Breast epithelium (tissue), 3 donors: Measurements from ENCODE around the gene TIRAP.

ENCODE experiments used
- POLR2A ChIP-seq: fragments of 450-650 bp; IDR thresholded peaks from one replicate; pipeline ENCODE4 v1.6.1; 2016; ENCODE audit warnings: antibody characterized with exemption, mild to moderate bottlenecking, moderate library complexity
- POLR2AphosphoS5 ChIP-seq, 3 donors: sonication (generic); formaldehyde crosslinking; IDR thresholded peaks; one replicate each; pipeline ENCODE4 v1.6.1; 2017; ENCODE audit warnings: antibody characterized with exemption in 3 of 3
- TF ChIP-seq, protein P1 (sequence below), 3 donors: fragments of 450-650 bp; IDR thresholded peaks; one replicate each; pipeline ENCODE4 v1.5.1; 2016 to 2017; ENCODE audit warnings: antibody characterized with exemption in 3 of 3, mild to moderate bottlenecking in 3 of 3, moderate library complexity in 3 of 3

DNA sequence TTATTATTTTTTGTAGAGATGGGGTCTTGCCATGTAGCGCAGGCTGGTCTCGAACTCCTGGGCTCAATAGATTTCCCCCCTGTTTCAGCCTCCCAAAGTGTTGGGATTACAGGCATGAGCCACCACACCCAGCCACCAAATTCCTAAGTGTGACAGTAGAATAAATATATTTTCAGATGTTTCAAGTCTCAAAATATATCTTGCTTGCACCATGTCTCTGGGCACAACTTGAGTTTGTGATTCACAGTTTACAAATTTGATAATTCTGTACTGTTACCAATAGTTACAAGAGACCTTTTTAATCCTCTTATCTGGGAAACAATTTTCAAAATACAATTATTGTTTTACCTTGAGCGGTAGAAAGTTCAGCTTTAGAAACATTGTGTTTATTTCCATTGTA is 40.1 kb downstream of the TIRAP start:
- TF ChIP-seq, protein P1, sequence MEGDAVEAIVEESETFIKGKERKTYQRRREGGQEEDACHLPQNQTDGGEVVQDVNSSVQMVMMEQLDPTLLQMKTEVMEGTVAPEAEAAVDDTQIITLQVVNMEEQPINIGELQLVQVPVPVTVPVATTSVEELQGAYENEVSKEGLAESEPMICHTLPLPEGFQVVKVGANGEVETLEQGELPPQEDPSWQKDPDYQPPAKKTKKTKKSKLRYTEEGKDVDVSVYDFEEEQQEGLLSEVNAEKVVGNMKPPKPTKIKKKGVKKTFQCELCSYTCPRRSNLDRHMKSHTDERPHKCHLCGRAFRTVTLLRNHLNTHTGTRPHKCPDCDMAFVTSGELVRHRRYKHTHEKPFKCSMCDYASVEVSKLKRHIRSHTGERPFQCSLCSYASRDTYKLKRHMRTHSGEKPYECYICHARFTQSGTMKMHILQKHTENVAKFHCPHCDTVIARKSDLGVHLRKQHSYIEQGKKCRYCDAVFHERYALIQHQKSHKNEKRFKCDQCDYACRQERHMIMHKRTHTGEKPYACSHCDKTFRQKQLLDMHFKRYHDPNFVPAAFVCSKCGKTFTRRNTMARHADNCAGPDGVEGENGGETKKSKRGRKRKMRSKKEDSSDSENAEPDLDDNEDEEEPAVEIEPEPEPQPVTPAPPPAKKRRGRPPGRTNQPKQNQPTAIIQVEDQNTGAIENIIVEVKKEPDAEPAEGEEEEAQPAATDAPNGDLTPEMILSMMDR (IDR thresholded peaks at IDR 0.05): no peak
- TF ChIP-seq POLR2A (no peak), POLR2AphosphoS5 (IDR thresholded peaks at IDR 0.05) (no peak)
